Measurements from ENCODE around the gene AKAP13. TPM values are rescaled to one million over a fixed set of nuclear protein-coding genes. Genes with fewer than 3 reads are reported as not detected.

The AKAP13 gene
- total RNA-seq, 1 experiment from 2014 or later, result 29.1 TPM

- DNase-seq (ENCODE audit: low read depth), result peak; percentile 50
- in situ Hi-C loops (cut with HindIII; ENCODE audit: low pct_unique_long_range_greater_than_20kb, low sequenced_read_pairs), result no loop called here
Measured at GRCh38 chr15:85587707-85588411, 207.5 kb downstream of the AKAP13 start.

GRCh38 chr15:85588677-85589076 lies 208.3 kb downstream of the AKAP13 start:
- in situ Hi-C loops (cut with HindIII; ENCODE audit: low pct_unique_long_range_greater_than_20kb, low sequenced_read_pairs), result no loop called here
- no peak for DNase-seq (ENCODE audit: low read depth)

DNA sequence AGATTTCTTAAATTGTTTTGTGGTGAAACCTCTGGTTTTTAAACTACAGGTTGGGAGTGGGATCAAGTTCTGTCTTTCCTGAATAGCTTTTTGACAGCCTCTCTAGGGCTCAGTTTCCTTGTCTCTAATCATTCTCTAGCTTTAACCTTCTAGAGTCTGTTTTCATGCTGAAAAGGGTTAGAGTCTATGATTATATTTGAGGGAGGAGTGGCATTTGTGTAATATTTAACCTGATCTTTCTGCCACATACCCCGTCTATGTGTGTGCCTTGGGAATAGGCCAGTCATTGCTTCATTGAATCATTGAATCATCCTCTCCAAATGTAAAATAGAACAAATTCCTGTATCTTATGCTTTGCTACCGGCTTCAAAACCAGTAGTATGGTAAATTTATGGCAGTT lies 209.4 kb downstream of the AKAP13 start:
- peak; percentile 80 for DNase-seq (ENCODE audit: low read depth)
- in situ Hi-C loops (cut with HindIII; ENCODE audit: low pct_unique_long_range_greater_than_20kb, low sequenced_read_pairs), result no loop called here

- in situ Hi-C loops (cut with HindIII; ENCODE audit: low pct_unique_long_range_greater_than_20kb, low sequenced_read_pairs), result no loop called here
- DNase-seq (ENCODE audit: low read depth), result no peak
Measured at GRCh38 chr15:85591622-85592021, 211.2 kb downstream of the AKAP13 start.

- DNase-seq (ENCODE audit: low read depth), result peak; percentile 66
Measured at GRCh38 chr15:85592148-85592547, 211.7 kb downstream of the AKAP13 start.

DNA sequence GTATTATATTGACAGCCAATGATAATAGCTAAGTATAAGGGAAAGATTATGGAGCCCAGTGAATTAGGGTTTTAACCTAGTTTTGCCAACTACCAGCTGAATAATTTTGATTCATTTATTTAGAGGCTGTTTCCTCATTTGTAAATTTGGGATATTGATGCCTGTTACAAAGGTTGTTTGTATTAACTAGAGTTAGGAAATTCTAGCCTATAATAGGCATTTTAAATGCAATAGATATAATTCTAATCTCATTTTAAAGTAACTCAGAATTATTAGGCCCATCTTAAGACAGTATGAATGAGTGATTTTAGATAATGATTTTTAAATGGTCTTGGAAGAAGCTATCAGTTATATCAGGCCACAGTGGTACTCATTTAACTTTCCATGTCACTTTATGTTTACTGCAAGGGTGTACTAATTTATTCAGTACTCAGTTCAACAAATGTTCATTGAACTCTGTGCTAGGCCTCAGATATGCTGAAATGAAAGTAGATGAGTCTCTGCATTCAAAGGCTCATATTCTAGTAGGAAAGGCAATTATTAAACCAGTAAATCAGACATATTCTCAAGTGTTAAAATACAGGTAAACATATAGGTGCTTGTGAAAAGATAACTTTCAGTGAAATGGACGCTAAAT lies 213.5 kb downstream of the AKAP13 start:
- in situ Hi-C loops (cut with HindIII; ENCODE audit: low pct_unique_long_range_greater_than_20kb, low sequenced_read_pairs), result no loop called here
- DNase-seq (ENCODE audit: low read depth), result no peak

More at GRCh38 chr15:85592148-85592547, 211.7 kb downstream of the AKAP13 start:
- in situ Hi-C loops (cut with HindIII; ENCODE audit: low pct_unique_long_range_greater_than_20kb, low sequenced_read_pairs), result no loop called here

DNA sequence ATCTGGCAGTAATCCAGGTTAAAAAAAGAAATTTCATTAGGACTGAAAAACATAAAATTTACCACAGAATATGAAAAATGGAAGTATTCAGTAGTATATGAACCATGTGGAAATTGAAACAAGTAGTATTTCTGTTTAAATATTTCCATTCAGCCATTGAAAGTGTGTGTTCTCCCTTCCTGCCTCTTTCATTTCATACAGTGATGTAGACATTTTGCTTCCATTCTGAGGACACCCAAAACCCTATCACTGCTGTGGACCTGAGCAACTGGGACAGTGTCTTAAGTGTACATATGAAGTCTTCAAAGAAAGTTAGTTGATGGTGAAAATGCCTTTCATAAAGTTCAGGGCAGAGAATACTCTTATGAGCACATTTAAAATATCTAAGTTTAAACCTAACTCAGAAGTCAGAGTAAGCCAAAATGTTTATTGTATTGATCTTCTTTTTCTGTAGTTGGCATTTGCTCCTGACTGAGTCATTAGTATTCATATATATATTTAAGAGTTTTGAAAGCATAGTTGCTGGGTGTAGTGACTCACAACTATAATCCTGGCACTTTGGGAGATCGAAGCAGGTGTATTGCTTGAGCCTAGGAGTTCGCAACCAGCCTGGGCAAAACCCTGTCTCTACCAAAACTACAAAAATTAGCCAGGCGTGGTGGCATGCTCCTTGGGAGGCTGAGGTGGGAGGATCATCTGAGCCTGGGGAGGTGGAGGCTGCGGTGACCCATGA lies 215.6 kb downstream of the AKAP13 start:
- in situ Hi-C loops (cut with HindIII; ENCODE audit: low pct_unique_long_range_greater_than_20kb, low sequenced_read_pairs), result no loop called here
- no peak for DNase-seq (ENCODE audit: low read depth)

DNA sequence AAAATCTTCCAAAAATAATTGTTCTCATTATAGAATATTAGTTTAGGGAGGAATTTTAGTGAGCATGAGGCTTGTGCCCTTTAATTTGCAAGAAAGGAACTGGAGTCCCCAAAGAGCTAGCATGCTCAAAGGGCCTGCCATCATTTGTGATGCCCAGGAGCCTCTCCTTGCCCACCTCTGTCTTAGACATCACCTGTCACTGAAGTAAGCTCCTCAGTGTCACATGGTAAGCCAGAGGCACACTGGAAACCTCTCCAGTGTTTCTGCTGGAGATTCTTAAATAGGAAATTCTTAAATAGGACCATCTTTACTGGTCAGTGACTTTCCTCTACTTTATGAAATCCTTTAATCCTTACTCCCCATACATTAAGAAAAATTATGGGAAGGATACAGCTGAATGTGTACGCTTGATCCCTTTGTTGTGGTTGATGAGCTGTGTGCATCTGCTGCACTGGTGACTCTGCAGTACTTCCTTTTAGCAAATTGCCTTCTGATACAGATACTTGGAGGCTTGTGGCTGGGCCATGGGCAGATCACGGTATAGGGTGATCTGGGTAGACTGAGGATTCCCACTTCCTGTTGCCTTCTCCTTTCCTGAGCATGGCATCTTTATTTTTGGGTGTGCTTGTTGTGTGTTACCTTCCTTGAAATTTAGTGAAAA lies 216.9 kb downstream of the AKAP13 start:
- DNase-seq (ENCODE audit: low read depth), result no peak
- in situ Hi-C loops (cut with HindIII; ENCODE audit: low pct_unique_long_range_greater_than_20kb, low sequenced_read_pairs), result no loop called here

DNA sequence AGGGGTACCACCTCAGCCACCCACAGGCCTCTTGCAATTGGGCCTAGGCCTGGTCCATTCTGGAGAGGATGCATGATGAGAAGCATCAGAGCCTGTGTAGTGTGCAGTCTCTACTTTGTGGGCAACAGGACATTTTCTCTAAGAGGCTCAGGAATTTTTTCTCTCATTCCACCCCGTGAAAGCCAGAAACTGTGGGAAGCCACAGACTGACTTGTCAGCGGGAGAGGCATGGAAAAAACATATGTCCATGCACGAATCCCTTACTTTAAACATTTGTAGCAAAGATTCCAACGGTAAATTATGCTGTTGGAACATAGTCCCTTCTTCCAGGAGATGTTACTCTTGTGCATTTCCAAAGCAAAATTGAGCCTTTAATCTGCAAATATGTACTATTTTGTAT lies 217.8 kb downstream of the AKAP13 start:
- DNase-seq (ENCODE audit: low read depth), result no peak
- in situ Hi-C loops (cut with HindIII; ENCODE audit: low pct_unique_long_range_greater_than_20kb, low sequenced_read_pairs), result no loop called here

- no peak for DNase-seq (ENCODE audit: low read depth)
- in situ Hi-C loops (cut with HindIII; ENCODE audit: low pct_unique_long_range_greater_than_20kb, low sequenced_read_pairs), result no loop called here
Measured at GRCh38 chr15:85598718-85599398, 218.5 kb downstream of the AKAP13 start.

DNA sequence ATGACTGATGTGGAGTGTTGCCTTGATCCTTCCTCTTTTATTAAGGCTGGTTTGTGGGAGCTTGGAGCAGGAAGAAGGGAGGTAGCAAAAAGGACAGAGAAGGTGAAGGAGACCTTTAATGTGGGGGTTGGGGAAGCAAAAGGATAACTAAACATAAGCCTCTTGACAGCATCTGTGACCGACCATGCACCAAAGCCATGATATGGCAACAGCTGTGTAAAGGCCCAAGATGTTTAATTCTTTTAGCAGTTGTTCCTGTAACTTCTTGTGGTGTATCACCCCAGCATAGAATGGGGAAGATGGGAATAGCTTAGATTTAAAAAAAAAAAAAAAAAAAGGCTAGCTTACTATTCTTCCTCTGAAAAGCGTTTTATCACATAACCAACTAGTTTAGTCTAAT lies 219.6 kb downstream of the AKAP13 start:
- in situ Hi-C loops (cut with HindIII; ENCODE audit: low pct_unique_long_range_greater_than_20kb, low sequenced_read_pairs), result no loop called here
- DNase-seq (ENCODE audit: low read depth), result no peak

DNA sequence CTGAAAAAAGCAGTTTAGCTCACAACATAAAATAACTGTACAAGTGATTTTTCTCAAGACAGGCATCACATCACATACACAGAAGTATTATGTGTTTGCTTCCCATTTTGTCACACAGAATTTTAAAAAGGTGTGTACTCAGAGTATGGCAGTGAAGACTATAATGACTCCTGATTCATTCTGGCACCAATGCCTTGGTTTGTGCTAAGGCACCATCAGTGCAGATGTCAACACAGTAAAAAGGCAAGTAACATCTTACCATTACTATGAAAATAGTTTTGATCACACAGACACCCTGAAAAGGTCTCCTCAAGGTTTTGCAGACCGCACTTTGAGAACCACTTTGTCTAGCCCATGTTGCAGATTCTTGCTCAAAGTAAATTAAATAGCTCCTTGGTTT lies 222.8 kb downstream of the AKAP13 start:
- DNase-seq (ENCODE audit: low read depth), result no peak
- in situ Hi-C loops (cut with HindIII; ENCODE audit: low pct_unique_long_range_greater_than_20kb, low sequenced_read_pairs), result no loop called here

GRCh38 chr15:85603703-85604102 lies 223.3 kb downstream of the AKAP13 start:
- in situ Hi-C loops (cut with HindIII; ENCODE audit: low pct_unique_long_range_greater_than_20kb, low sequenced_read_pairs), result no loop called here
- DNase-seq (ENCODE audit: low read depth), result no peak

DNA sequence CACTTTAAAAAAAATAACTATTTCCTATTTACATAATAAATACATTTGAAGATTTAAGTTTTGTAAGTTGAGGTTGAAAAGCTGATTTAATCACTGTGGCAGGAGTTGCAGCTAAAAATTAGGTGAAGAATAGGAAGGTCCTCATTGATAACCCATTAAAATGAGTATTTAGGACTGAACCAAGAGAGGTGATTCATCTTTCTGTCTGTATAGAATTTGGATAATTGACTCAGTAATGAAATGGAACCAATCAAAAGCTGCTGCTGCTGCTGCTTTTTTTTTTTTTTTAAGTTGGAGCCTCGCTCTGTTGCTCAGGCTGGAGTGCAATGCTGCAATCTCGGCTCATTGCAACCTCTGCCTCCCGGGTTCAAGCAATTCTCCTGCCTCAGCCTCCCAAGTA lies 223.8 kb downstream of the AKAP13 start:
- in situ Hi-C loops (cut with HindIII; ENCODE audit: low pct_unique_long_range_greater_than_20kb, low sequenced_read_pairs), result no loop called here
- DNase-seq (ENCODE audit: low read depth), result no peak

GRCh38 chr15:85606738-85607137 lies 226.3 kb downstream of the AKAP13 start:
- no peak for DNase-seq (ENCODE audit: low read depth)
- in situ Hi-C loops (cut with HindIII; ENCODE audit: low pct_unique_long_range_greater_than_20kb, low sequenced_read_pairs), result no loop called here

DNA sequence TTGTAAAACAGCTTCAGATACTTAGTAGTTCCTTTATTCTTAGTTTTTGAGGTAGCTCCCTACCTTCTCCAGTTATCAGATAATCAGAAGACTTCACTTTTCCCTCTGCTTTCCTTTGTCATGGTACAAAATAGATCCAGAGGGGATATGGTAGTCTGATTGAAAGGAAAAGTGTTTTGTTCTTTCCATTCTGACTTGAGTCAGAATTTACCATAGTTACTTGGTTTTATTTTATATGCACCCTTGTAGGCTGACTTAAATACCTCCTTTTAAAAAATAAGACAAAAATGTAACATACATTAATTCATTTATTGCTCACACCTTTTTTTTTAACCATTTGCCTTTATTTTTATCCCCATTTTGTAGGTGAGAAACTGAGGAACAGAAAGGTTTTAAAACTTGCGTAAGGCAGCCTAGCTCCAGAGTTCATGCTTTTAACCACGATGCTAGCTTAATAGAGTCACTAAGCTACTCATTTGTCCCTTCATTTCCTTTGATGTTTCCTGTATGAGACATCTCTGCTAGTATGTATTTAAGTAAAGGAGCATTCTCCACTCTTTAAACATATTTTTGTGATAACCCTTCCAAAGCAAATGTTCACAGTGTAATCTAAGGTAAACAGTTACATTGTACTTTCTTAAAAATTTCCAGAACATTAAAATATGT lies 226.9 kb downstream of the AKAP13 start:
- in situ Hi-C loops (cut with HindIII; ENCODE audit: low pct_unique_long_range_greater_than_20kb, low sequenced_read_pairs), result no loop called here
- no peak for DNase-seq (ENCODE audit: low read depth)

- no peak for DNase-seq (ENCODE audit: low read depth)
- in situ Hi-C loops (cut with HindIII; ENCODE audit: low pct_unique_long_range_greater_than_20kb, low sequenced_read_pairs), result no loop called here
Measured at GRCh38 chr15:85607842-85608241, 227.4 kb downstream of the AKAP13 start.

DNA sequence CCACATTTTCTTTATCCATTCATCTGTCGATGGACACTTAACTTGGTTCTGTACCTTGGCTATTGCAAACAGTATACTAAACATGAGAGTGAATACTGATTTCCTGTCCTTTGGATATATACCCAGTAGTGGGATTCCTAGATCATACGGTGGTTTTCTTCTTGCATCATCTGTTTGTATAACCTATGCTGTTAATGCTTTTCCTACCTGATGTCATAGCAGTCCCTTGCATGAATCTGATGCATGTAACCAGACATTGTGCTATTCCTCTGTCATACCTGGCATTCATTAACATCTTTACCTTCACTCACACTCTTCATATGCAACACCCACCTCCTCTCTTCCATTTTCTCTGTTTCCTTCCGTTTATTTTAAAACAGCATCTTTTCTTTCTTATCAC lies 229.1 kb downstream of the AKAP13 start:
- in situ Hi-C loops (cut with HindIII; ENCODE audit: low pct_unique_long_range_greater_than_20kb, low sequenced_read_pairs), result no loop called here
- DNase-seq (ENCODE audit: low read depth), result peak; percentile 23
